HCT116 (cell line): ENCODE results near the gene TWNK.

Source experiments
- EZH2 ChIP-seq: fragments of 200-600 bp; sonication (generic); IDR thresholded peaks from 2 replicates; pipeline ENCODE4 v1.6.1; 2017; ENCODE audit warnings: antibody characterized with exemption, mixed run types
- EZH2phosphoT487 ChIP-seq: fragments of 200-600 bp; IDR thresholded peaks from 2 replicates; pipeline ENCODE4 v1.6.1; 2018; ENCODE audit warnings: antibody characterized with exemption, borderline replicate concordance
- JUND ChIP-seq: IDR thresholded peaks from 2 replicates; pipeline ENCODE4 v1.6.1; 2012
- POLR2A ChIP-seq: IDR thresholded peaks from 2 replicates; pipeline ENCODE4 v1.7.0; 2011; ENCODE audit warnings: borderline replicate concordance; ENCODE audit not compliant: insufficient read depth, insufficient read length; ENCODE audit errors: extremely low read depth
- POLR2AphosphoS5 ChIP-seq: IDR thresholded peaks from 2 replicates; pipeline ENCODE4 v1.6.1; 2011; ENCODE audit warnings: mild to moderate bottlenecking, low read depth, low read length, moderate library complexity
- RAD21 ChIP-seq: IDR thresholded peaks from 2 replicates; pipeline ENCODE4 v1.6.1; 2012; ENCODE audit warnings: low read depth, mild to moderate bottlenecking
- SP1 ChIP-seq: IDR thresholded peaks from 2 replicates; pipeline ENCODE4 v1.6.1; 2012; ENCODE audit warnings: low read depth
- ZNF274 ChIP-seq: fragments of 200-500 bp; sonication (Bioruptor generic); IDR thresholded peaks from 2 replicates; pipeline ENCODE4 v1.6.1; 2014; ENCODE audit warnings: mild to moderate bottlenecking, low read depth, low read length, inconsistent platforms
- TF ChIP-seq, protein P1 (sequence below), 3 experiments: fragments of 200-600 bp in 1 of 3; sonication (generic) in 1 of 3; IDR thresholded peaks in 2 of 3; conservative IDR thresholded peaks in 1 of 3; 2 replicates each; pipeline ENCODE4 v1.5.1; 2012 to 2017; ENCODE audit warnings: low read depth in 2 of 3, low read length in 2 of 3, antibody characterized with exemption in 1 of 3, borderline replicate concordance in 1 of 3, control low read depth in 1 of 3, mild to moderate bottlenecking in 1 of 3, mixed read lengths in 1 of 3, mixed run types in 1 of 3, moderate library complexity in 1 of 3; ENCODE audit not compliant: insufficient read depth in 1 of 3
- TF ChIP-seq, protein P2 (sequence below): IDR thresholded peaks from 2 replicates; pipeline ENCODE4 v1.6.1; 2012

- TF ChIP-seq, protein P1, sequence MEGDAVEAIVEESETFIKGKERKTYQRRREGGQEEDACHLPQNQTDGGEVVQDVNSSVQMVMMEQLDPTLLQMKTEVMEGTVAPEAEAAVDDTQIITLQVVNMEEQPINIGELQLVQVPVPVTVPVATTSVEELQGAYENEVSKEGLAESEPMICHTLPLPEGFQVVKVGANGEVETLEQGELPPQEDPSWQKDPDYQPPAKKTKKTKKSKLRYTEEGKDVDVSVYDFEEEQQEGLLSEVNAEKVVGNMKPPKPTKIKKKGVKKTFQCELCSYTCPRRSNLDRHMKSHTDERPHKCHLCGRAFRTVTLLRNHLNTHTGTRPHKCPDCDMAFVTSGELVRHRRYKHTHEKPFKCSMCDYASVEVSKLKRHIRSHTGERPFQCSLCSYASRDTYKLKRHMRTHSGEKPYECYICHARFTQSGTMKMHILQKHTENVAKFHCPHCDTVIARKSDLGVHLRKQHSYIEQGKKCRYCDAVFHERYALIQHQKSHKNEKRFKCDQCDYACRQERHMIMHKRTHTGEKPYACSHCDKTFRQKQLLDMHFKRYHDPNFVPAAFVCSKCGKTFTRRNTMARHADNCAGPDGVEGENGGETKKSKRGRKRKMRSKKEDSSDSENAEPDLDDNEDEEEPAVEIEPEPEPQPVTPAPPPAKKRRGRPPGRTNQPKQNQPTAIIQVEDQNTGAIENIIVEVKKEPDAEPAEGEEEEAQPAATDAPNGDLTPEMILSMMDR (IDR thresholded peaks at IDR 0.05 in 2 of 3, conservative IDR thresholded peaks at IDR 0.05 in 1 of 3; ENCODE audit: borderline replicate concordance in 1 of 3, insufficient read depth in 1 of 3, low read depth in 2 of 3, low read length in 2 of 3) = peak in 2 of 3 experiments; percentile 75 to 90; a peak in 4 of 6 replicates
- TF ChIP-seq POLR2A = no peak
- TF ChIP-seq EZH2 = no peak
- no peak for TF ChIP-seq ZNF274
- TF ChIP-seq POLR2AphosphoS5 = peak; percentile 31
- no peak for TF ChIP-seq EZH2phosphoT487
- TF ChIP-seq SP1 = no peak
- TF ChIP-seq, protein P2, sequence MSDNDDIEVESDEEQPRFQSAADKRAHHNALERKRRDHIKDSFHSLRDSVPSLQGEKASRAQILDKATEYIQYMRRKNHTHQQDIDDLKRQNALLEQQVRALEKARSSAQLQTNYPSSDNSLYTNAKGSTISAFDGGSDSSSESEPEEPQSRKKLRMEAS = no peak
- TF ChIP-seq JUND = no peak
- no peak for TF ChIP-seq RAD21
Observed at GRCh38 chr10:100993986-100994708, 6.8 kb downstream of the TWNK start.
